Parathyroid adenoma (tissue), 2 donors: ENCODE data around the gene MBD4.
"Not testable (repeated sequence)": the region's sequence is repeated elsewhere in the genome, so short reads cannot be mapped to it uniquely, and the experiment has no call there.

Source experiments
- H2AFZ ChIP-seq: fragments of 300-600 bp; sonication (generic); one replicate; pipeline ENCODE4 v1.7.0; 2017; ENCODE audit warnings: antibody characterized with exemption, mild to moderate bottlenecking
- H3K27ac ChIP-seq: fragments of 300-600 bp; sonication (generic); one replicate; pipeline ENCODE4 v1.7.0; 2017
- H3K27me3 ChIP-seq: fragments of 300-600 bp; sonication (generic); one replicate; pipeline ENCODE4 v1.7.0; 2017; ENCODE audit warnings: low read length; ENCODE audit not compliant: control insufficient read depth, insufficient read depth
- H3K36me3 ChIP-seq: fragments of 300-600 bp; sonication (generic); one replicate; pipeline ENCODE4 v1.7.0; 2017; ENCODE audit warnings: low read length; ENCODE audit not compliant: control insufficient read depth, insufficient read depth
- H3K4me1 ChIP-seq: fragments of 300-600 bp; sonication (generic); one replicate; pipeline ENCODE4 v1.7.0; 2017; ENCODE audit warnings: control low read depth
- H3K4me2 ChIP-seq: fragments of 300-600 bp; sonication (generic); one replicate; pipeline ENCODE4 v1.7.0; 2017; ENCODE audit warnings: low read length
- H3K4me3 ChIP-seq: fragments of 300-600 bp; sonication (generic); one replicate; pipeline ENCODE4 v1.7.0; 2017; ENCODE audit warnings: low read depth, low read length
- H3K79me2 ChIP-seq: fragments of 300-600 bp; sonication (generic); one replicate; pipeline ENCODE4 v1.7.0; 2017; ENCODE audit warnings: control low read depth
- H3K9ac ChIP-seq: fragments of 300-600 bp; sonication (generic); one replicate; pipeline ENCODE4 v1.7.0; 2017; ENCODE audit warnings: mild to moderate bottlenecking
- H3K9me3 ChIP-seq: fragments of 300-600 bp; sonication (generic); one replicate; pipeline ENCODE4 v1.7.0; 2017; ENCODE audit warnings: low read length; ENCODE audit not compliant: control insufficient read depth
- CTCF ChIP-seq: fragments of 300-600 bp; sonication (generic); IDR thresholded peaks from one replicate; pipeline ENCODE4 v1.7.0; 2017; ENCODE audit warnings: antibody characterized with exemption, mild to moderate bottlenecking
- donor health status: primary hyperparathyroidism.

MBD4 gene

GRCh38 chr3:129485721-129486663 lies 46.2 kb upstream of the MBD4 start:
- Histone ChIP-seq H3K4me3 (no peak overlapping the region), H3K4me1 (peaks cover 17% of the 10 kb centered on the region), H3K36me3 (no peaks in the 10 kb centered on the region), H3K27ac (peak overlapping the region; percentile 0), H3K9me3 (no peaks in the 10 kb centered on the region), H2AFZ (no peak overlapping the region), H3K27me3 (no peaks in the 10 kb centered on the region), H3K9ac (no peak overlapping the region), H3K4me2 (no peak overlapping the region), H3K79me2 (no peaks in the 10 kb centered on the region)
- no peak for TF ChIP-seq CTCF

- H3K9ac ChIP-seq, H3K27ac ChIP-seq, H3K27me3 ChIP-seq, H3K79me2 ChIP-seq, H3K4me3 ChIP-seq, H2AFZ ChIP-seq, H3K9me3 ChIP-seq, H3K36me3 ChIP-seq, H3K4me2 ChIP-seq: not testable (repeated sequence)
- peaks cover 19% of the 10 kb centered on the region for H3K4me1 ChIP-seq
Observed at GRCh38 chr3:129485146-129485545, 45.4 kb upstream of the MBD4 start.

GRCh38 chr3:129483870-129484269 lies 44.1 kb upstream of the MBD4 start:
- Histone ChIP-seq H3K36me3 (no peaks in the 10 kb centered on the region), H3K4me1 (peaks cover 19% of the 10 kb centered on the region), H3K79me2 (no peaks in the 10 kb centered on the region), H3K27ac (no peak overlapping the region), H3K9me3 (no peaks in the 10 kb centered on the region), H3K4me3 (no peak overlapping the region), H2AFZ (no peak overlapping the region), H3K9ac (no peak overlapping the region), H3K27me3 (no peaks in the 10 kb centered on the region), H3K4me2 (no peak overlapping the region)
- no peak for TF ChIP-seq CTCF

- H3K9me3 ChIP-seq, result no peaks in the 10 kb centered on the region
- no peak overlapping the region for H3K4me2 ChIP-seq
- TF ChIP-seq CTCF, result no peak
- no peaks in the 10 kb centered on the region for H3K36me3 ChIP-seq
- H2AFZ ChIP-seq, result no peak overlapping the region
- H3K9ac ChIP-seq, result no peak overlapping the region
- H3K4me3 ChIP-seq, result no peak overlapping the region
- peaks cover 19% of the 10 kb centered on the region for H3K4me1 ChIP-seq
- no peaks in the 10 kb centered on the region for H3K79me2 ChIP-seq
- no peaks in the 10 kb centered on the region for H3K27me3 ChIP-seq
- H3K27ac ChIP-seq, result no peak overlapping the region
Observed at GRCh38 chr3:129482721-129483120, 43.0 kb upstream of the MBD4 start.

GRCh38 chr3:129481766-129482332 lies 42.1 kb upstream of the MBD4 start:
- Histone ChIP-seq H3K36me3 (no peaks in the 10 kb centered on the region), H3K4me2 (no peak overlapping the region), H3K9me3 (no peaks in the 10 kb centered on the region), H3K79me2 (no peaks in the 10 kb centered on the region), H3K27ac (peak overlapping the region; percentile 53), H2AFZ (no peak overlapping the region), H3K4me1 (peaks cover 19% of the 10 kb centered on the region), H3K4me3 (no peak overlapping the region), H3K9ac (no peak overlapping the region), H3K27me3 (no peaks in the 10 kb centered on the region)
- TF ChIP-seq CTCF, result no peak

- H3K27me3 ChIP-seq, H3K79me2 ChIP-seq, H3K4me3 ChIP-seq, H3K36me3 ChIP-seq, H3K9ac ChIP-seq, H3K4me2 ChIP-seq, H2AFZ ChIP-seq, H3K9me3 ChIP-seq: not testable (repeated sequence)
- H3K4me1 ChIP-seq, result peaks cover 15% of the 10 kb centered on the region
- H3K27ac ChIP-seq, result peak overlapping the region; percentile 53
Observed at GRCh38 chr3:129481225-129481765, 41.5 kb upstream of the MBD4 start.
